Endothelial cell of umbilical vein (primary cell): ENCODE results near the gene MYCBP. TPM values are rescaled to one million over a fixed set of nuclear protein-coding genes. Genes with fewer than 3 reads are reported as not detected.

Source experiments
- BruUV-seq: library from RNA; stranded (reverse); fragments of 400-500 nt; replicated peaks from 2 replicates; lab custom pipeline; 2021; lab: Mats Ljungman, UMichigan
- CTCF ChIA-PET: fragments of 300-600, 350-600 bp; sonication (Branson Sonifier 250); formaldehyde crosslinking; loops from one replicate; lab custom pipeline; 2021; ENCODE audit warnings: antibody characterized with exemption, inconsistent platforms; lab: Charles Lee
- POLR2A ChIA-PET: fragments of 300-600, 350-600 bp; sonication (Branson Sonifier 250); formaldehyde crosslinking; loops from one replicate; lab custom pipeline; 2021; ENCODE audit warnings: antibody characterized with exemption, inconsistent platforms; lab: Charles Lee
- DNase-seq: peaks from one replicate; pipeline ENCODE4 v3.0.0-alpha.2; 2011; ENCODE audit warnings: low read depth, low spot score
- FAIRE-seq: peaks from 2 replicates; lab custom pipeline; 2011; peaks lifted over from hg19 to GRCh38; lab: Jason Lieb, UNC
- H2AFZ ChIP-seq: 2 replicates; pipeline ENCODE4 v1.6.0; 2012; ENCODE audit warnings: low read depth, low read length, control low read depth, inconsistent platforms
- H3K27ac ChIP-seq: 2 replicates; pipeline ENCODE4 v1.5.1; 2011; ENCODE audit warnings: low read depth, mild to moderate bottlenecking, control low read depth, low read length, moderate library complexity; ENCODE audit not compliant: insufficient read depth
- H3K27me3 ChIP-seq, 2 experiments: 2 replicates each; pipeline versions ENCODE4 v1.6.0 to v1.6.1; 2011; ENCODE audit warnings: low read length in 2 of 2, mixed read lengths in 1 of 2; ENCODE audit not compliant: control insufficient read depth in 2 of 2, insufficient read depth in 2 of 2
- H3K36me3 ChIP-seq, 2 experiments: 2 replicates in 1 of 2; 3 replicates in 1 of 2; pipeline ENCODE4 v1.5.1; 2011; ENCODE audit warnings: low read length in 2 of 2, mild to moderate bottlenecking in 1 of 2, moderate library complexity in 1 of 2; ENCODE audit not compliant: control insufficient read depth in 2 of 2, insufficient read depth in 2 of 2; ENCODE audit errors: extremely low read depth in 1 of 2
- H3K4me1 ChIP-seq: 3 replicates; pipeline ENCODE4 v1.5.1; 2011; ENCODE audit warnings: mild to moderate bottlenecking, low read length; ENCODE audit not compliant: control insufficient read depth, insufficient read depth; ENCODE audit errors: extremely low read depth
- H3K4me2 ChIP-seq: 2 replicates; pipeline ENCODE4 v1.6.1; 2011; ENCODE audit warnings: low read length, control low read depth, mixed read lengths; ENCODE audit not compliant: insufficient read depth
- H3K4me3 ChIP-seq, 3 experiments: fragments of 200-600 bp in 1 of 3; sonication (generic), shearing (Covaris generic) in 1 of 3; replicated peaks in 1 of 3; 2 replicates each; pipeline ENCODE4 v1.5.1; 2011 to 2016; ENCODE audit warnings: control low read depth in 3 of 3, low read length in 3 of 3, mild to moderate bottlenecking in 2 of 3, inconsistent platforms in 1 of 3, low read depth in 1 of 3, moderate library complexity in 1 of 3; ENCODE audit not compliant: insufficient read depth in 1 of 3
- H3K79me2 ChIP-seq: 2 replicates; pipeline ENCODE4 v1.6.0; 2012; ENCODE audit warnings: low read length, inconsistent platforms; ENCODE audit not compliant: control insufficient read depth, insufficient read depth
- H3K9ac ChIP-seq: replicated peaks from 2 replicates; pipeline ENCODE3; 2011; ENCODE audit warnings: low read length, control low read depth; ENCODE audit not compliant: insufficient read depth; ENCODE audit errors: extremely low read depth
- H3K9me1 ChIP-seq: replicated peaks from 3 replicates; pipeline ENCODE4 v1.6.0; 2011; ENCODE audit warnings: mild to moderate bottlenecking, low read length; ENCODE audit not compliant: control insufficient read depth, insufficient read depth; ENCODE audit errors: extremely low read depth
- H3K9me3 ChIP-seq: replicated peaks from 2 replicates; pipeline ENCODE4 v1.5.1; 2012; ENCODE audit warnings: low read length, inconsistent platforms; ENCODE audit not compliant: control insufficient read depth, insufficient read depth
- H4K20me1 ChIP-seq: replicated peaks from 2 replicates; pipeline ENCODE3; 2011; ENCODE audit warnings: mild to moderate bottlenecking, low read length; ENCODE audit not compliant: control insufficient read depth, insufficient read depth; ENCODE audit errors: extremely low read depth
- EZH2 ChIP-seq: IDR thresholded peaks from 2 replicates; pipeline ENCODE4 v1.6.1; 2012; ENCODE audit warnings: borderline replicate concordance, low read depth, mild to moderate bottlenecking, moderate library complexity, low read length, inconsistent platforms; ENCODE audit not compliant: severe bottlenecking
- JUN ChIP-seq: IDR thresholded peaks from 2 replicates; pipeline ENCODE4 v1.6.1; 2011; ENCODE audit warnings: borderline replicate concordance, low read depth; ENCODE audit not compliant: insufficient read length, insufficient read depth
- dilution Hi-C: fragments of 300-500 bp; cut with MboI; formaldehyde crosslinking; loops from one replicate; pipeline ENCODE4 v1.15.0; 2019; ENCODE audit warnings: low sequenced_read_pairs; ENCODE audit not compliant: extremely low pct_ligation_motif_present
- intact Hi-C: fragments of 100-400 bp; cut with micrococcal nuclease; formaldehyde crosslinking; loops from one replicate; pipeline ENCODE4 v1.10.0; 2022
- polyA plus RNA-seq, 4 experiments: library from polyadenylated mRNA; depleted of rRNA in 3 of 4; stranded (reverse) in 3 of 4; unstranded in 1 of 4; fragments of >200 nt; gene quantifications; 2 replicates each; pipeline versions ENCODE4 v1.2.1 to v1.2.3, GENCODE V29; 2011 to 2012; ENCODE audit warnings: missing spikeins in 1 of 4
- total RNA-seq: library from RNA; stranded (reverse); gene quantifications from 2 replicates; pipeline ENCODE4 v1.2.3, GENCODE V29; 2021
- TF ChIP-seq, protein P1 (sequence below), 2 donors: IDR thresholded peaks; 1 replicate in 1 of 2; 2 replicates in 1 of 2; pipeline ENCODE4 v1.5.1; 2011; ENCODE audit warnings: low read length in 2 of 2, mild to moderate bottlenecking in 2 of 2, moderate library complexity in 2 of 2, control low read depth in 1 of 2, inconsistent platforms in 1 of 2, low read depth in 1 of 2; ENCODE audit not compliant: insufficient read depth in 1 of 2; ENCODE audit errors: extremely low read depth in 1 of 2

MYCBP gene
- total and polyA plus RNA-seq, 2 donors (not counting 3 experiments of a cell fraction or from before 2014, with no cell fraction given) = 9.5 to 23.1 TPM

- H3K36me3 ChIP-seq = no peaks in the 10 kb centered on the region
- ChIA-PET POLR2A (interaction anchor here (0.5 kb wide), 1 partner anchor 578 kb away, joined by 3 read pairs; no protein-coding TSS in a partner anchor), CTCF (interaction anchor here (0.7 to 4.0 kb wide), 8 partner anchors 9 to 792 kb away, joined by 3 to 27 read pairs (median 4); no protein-coding TSS in a partner anchor)
- peaks cover 4% of the 10 kb centered on the region for H3K4me1 ChIP-seq
- H2AFZ ChIP-seq = peak overlapping the region; percentile 1
- no peak overlapping the region for H3K27ac ChIP-seq
- peaks cover 43 to 67% of the 10 kb centered on the region in 2 experiments for H3K27me3 ChIP-seq
- H3K9me1 ChIP-seq = no peaks in the 10 kb centered on the region
- intact Hi-C loops (loop anchor here (1.0 to 5.0 kb wide), 3 partner anchors 91 to 791 kb away; no protein-coding TSS in a partner anchor), dilution Hi-C loops (no loop called here)
- no peak for FAIRE-seq
- H3K4me3 ChIP-seq = no peak overlapping the region
- H4K20me1 ChIP-seq = no peaks in the 10 kb centered on the region
- no peak for DNase-seq
- no TSS peak for BruUV-seq
- no peaks in the 10 kb centered on the region for H3K9me3 ChIP-seq
- H3K4me2 ChIP-seq = peak overlapping the region; percentile 44
- H3K9ac ChIP-seq = no peak overlapping the region
- H3K79me2 ChIP-seq = no peaks in the 10 kb centered on the region
- TF ChIP-seq EZH2 = no peak
- TF ChIP-seq, protein P1, sequence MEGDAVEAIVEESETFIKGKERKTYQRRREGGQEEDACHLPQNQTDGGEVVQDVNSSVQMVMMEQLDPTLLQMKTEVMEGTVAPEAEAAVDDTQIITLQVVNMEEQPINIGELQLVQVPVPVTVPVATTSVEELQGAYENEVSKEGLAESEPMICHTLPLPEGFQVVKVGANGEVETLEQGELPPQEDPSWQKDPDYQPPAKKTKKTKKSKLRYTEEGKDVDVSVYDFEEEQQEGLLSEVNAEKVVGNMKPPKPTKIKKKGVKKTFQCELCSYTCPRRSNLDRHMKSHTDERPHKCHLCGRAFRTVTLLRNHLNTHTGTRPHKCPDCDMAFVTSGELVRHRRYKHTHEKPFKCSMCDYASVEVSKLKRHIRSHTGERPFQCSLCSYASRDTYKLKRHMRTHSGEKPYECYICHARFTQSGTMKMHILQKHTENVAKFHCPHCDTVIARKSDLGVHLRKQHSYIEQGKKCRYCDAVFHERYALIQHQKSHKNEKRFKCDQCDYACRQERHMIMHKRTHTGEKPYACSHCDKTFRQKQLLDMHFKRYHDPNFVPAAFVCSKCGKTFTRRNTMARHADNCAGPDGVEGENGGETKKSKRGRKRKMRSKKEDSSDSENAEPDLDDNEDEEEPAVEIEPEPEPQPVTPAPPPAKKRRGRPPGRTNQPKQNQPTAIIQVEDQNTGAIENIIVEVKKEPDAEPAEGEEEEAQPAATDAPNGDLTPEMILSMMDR (IDR thresholded peaks at IDR 0.05; ENCODE audit: extremely low read depth in 1 of 2, insufficient read depth in 1 of 2, low read depth in 1 of 2, low read length in 2 of 2) = peak; percentile 62 to 85
- TF ChIP-seq JUN = no peak
These were observed 54.8 kb downstream of the MYCBP start for GRCh38 chr1:38818175-38818976.
